NT2/D1 (cell line): ENCODE measurements around the gene PHACTR1.

Experiments
- DNase-seq: peaks from one replicate; pipeline ENCODE4 v3.0.0-alpha.2; 2011; ENCODE audit warnings: low read depth, low spot score
- H3K27me3 ChIP-seq: 2 replicates; pipeline ENCODE4 v1.6.0; 2011; ENCODE audit warnings: mild to moderate bottlenecking; ENCODE audit not compliant: insufficient read length, insufficient read depth
- H3K36me3 ChIP-seq: 2 replicates; pipeline ENCODE4 v1.6.1; 2011; ENCODE audit warnings: mild to moderate bottlenecking, low read length, mixed read lengths; ENCODE audit not compliant: insufficient read depth, insufficient read length
- H3K4me1 ChIP-seq: 2 replicates; pipeline ENCODE4 v1.5.1; 2011; ENCODE audit not compliant: insufficient read depth, insufficient read length
- H3K4me3 ChIP-seq: 2 replicates; pipeline ENCODE4 v1.5.1; 2011; ENCODE audit warnings: low read depth; ENCODE audit not compliant: insufficient read length
- H3K9ac ChIP-seq: 2 replicates; pipeline ENCODE4 v1.6.0; 2011; ENCODE audit warnings: low read depth; ENCODE audit not compliant: insufficient read length
- H3K9me3 ChIP-seq: 2 replicates; pipeline ENCODE4 v1.5.1; 2011; ENCODE audit warnings: mild to moderate bottlenecking, low read length; ENCODE audit not compliant: insufficient read depth
- SUZ12 ChIP-seq: IDR thresholded peaks from 2 replicates; pipeline ENCODE4 v1.6.1; 2011; ENCODE audit not compliant: insufficient read length, insufficient read depth; ENCODE audit errors: extremely low read depth
- YY1 ChIP-seq: IDR thresholded peaks from 2 replicates; pipeline ENCODE4 v1.6.1; 2011; ENCODE audit not compliant: insufficient read length, insufficient read depth
- ZNF274 ChIP-seq: IDR thresholded peaks from 2 replicates; pipeline ENCODE4 v1.6.1; 2011; ENCODE audit warnings: mild to moderate bottlenecking, low read depth, low read length

PHACTR1 gene

DNA sequence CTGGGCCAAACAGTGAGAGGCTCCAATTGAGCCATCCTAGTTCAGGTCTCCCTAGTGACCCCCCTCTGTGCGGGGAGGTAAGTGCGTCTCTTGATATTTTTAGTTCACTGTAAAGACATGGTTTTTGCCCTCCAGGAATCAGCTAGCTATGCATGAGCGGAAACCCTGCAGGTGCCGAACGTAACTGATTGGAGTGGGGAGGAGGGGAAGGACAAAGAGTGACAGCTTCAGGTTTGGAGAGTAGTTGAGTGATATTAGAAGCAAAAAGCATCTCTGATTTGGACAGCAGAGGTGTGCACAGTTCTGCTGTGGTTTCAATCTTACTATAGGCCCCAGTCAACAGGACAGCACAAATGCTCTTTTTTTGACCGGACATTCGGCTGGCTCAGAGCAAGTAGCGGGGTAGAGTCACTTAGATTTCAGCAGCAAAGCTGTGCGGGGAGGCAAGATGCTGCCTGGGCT, 580.0 kb downstream of the PHACTR1 start:
- DNase-seq = no peak
- peaks cover 3% of the 10 kb centered on the region for H3K4me1 ChIP-seq
- no peak overlapping the region for H3K9ac ChIP-seq
- TF ChIP-seq ZNF274 (no peak), YY1 (no peak)
- no peaks in the 10 kb centered on the region for H3K27me3 ChIP-seq
- no peaks in the 10 kb centered on the region for H3K9me3 ChIP-seq
- H3K4me3 ChIP-seq = no peak overlapping the region
- H3K36me3 ChIP-seq = peaks cover 64% of the 10 kb centered on the region

DNA sequence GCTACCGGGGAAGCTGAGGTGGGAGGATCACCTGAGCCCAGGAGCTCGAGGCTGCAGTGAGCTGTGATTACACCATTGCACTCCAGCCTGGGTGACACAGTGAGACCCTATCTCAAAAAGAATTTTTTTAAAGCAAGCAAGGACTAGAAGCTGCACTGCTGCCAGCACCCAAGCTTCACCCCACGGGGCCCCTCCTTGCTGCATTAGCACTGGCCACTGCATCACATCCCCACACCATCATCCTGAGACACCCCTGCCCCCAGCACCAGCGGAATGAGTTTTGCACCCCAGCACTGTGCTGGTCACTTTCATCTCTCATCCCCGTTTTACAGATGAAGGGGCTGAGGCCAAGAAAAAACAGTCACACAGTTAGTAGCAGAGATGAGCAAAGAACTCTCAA, 580.8 kb downstream of the PHACTR1 start:
- Histone ChIP-seq H3K9me3 (no peaks in the 10 kb centered on the region), H3K36me3 (peaks cover 68% of the 10 kb centered on the region), H3K27me3 (no peaks in the 10 kb centered on the region), H3K4me1 (peaks cover 3% of the 10 kb centered on the region), H3K9ac (no peak overlapping the region), H3K4me3 (no peak overlapping the region)
- no peak for DNase-seq
- no peak for TF ChIP-seq SUZ12
- TF ChIP-seq YY1 = no peak
- no peak for TF ChIP-seq ZNF274

DNA sequence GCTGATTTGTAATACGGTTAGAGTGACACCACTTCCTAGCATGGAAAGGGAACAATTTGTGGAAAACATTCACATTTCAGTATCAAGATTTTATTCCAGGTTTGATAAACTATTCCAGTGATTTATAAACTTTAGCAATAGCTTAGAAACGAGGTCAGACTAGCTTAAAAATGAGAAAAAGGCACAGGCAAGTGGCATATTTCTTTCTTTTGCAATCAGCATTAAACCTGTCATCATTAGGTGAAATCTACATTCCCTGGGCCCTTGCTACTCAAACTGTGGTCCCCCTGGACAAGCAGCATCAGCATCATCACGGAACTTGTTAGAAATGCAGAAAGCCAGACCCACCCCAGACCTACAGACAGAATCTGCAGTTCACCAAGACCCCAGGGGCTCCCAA, 581.9 kb downstream of the PHACTR1 start:
- Histone ChIP-seq H3K9me3 (no peaks in the 10 kb centered on the region), H3K9ac (no peak overlapping the region), H3K36me3 (peaks cover 71% of the 10 kb centered on the region), H3K4me3 (no peak overlapping the region), H3K27me3 (no peaks in the 10 kb centered on the region), H3K4me1 (peaks cover 3% of the 10 kb centered on the region)
- TF ChIP-seq ZNF274 (no peak), SUZ12 (no peak), YY1 (no peak)
- DNase-seq = no peak

DNA sequence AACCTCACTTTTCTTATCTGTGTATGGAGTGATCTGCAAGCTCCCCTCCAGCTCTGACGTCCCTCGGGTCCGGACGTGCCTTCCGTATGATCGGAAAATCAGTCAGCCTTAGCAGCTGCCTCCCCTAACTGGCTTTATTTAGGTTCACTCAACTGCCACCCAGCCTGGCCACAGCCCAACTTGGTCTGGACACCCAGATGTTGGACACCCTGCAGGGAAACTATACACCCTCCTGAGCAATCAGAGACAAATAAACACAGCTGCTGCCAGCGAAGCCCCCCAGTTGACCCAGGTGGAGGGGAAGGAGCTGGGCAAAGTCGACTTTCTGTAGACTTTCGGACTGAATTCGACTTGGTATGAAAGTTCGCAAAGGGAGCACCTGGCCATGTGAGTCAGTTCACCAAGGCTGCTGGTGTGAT, 582.8 kb downstream of the PHACTR1 start:
- TF ChIP-seq ZNF274 = no peak
- TF ChIP-seq SUZ12 = no peak
- no peak for TF ChIP-seq YY1
- H3K27me3 ChIP-seq = no peaks in the 10 kb centered on the region
- H3K36me3 ChIP-seq = peaks cover 71% of the 10 kb centered on the region
- no peak overlapping the region for H3K9ac ChIP-seq
- H3K4me3 ChIP-seq = no peak overlapping the region
- H3K4me1 ChIP-seq = peaks cover 3% of the 10 kb centered on the region
- DNase-seq = no peak
- H3K9me3 ChIP-seq = no peaks in the 10 kb centered on the region

- H3K9ac ChIP-seq = no peak overlapping the region
- H3K4me1 ChIP-seq = peaks cover 3% of the 10 kb centered on the region
- peaks cover 71% of the 10 kb centered on the region for H3K36me3 ChIP-seq
- no peak overlapping the region for H3K4me3 ChIP-seq
- H3K27me3 ChIP-seq = no peaks in the 10 kb centered on the region
- no peak for DNase-seq
- H3K9me3 ChIP-seq = no peaks in the 10 kb centered on the region
- TF ChIP-seq SUZ12 = no peak
- TF ChIP-seq ZNF274 = no peak
- TF ChIP-seq YY1 = no peak
Measured at GRCh38 chr6:13299918-13300317, 583.4 kb downstream of the PHACTR1 start.

GRCh38 chr6:13300643-13301590, 584.4 kb downstream of the PHACTR1 start:
- H3K4me1 ChIP-seq = peaks cover 3% of the 10 kb centered on the region
- H3K9ac ChIP-seq = no peak overlapping the region
- no peak overlapping the region for H3K4me3 ChIP-seq
- no peak for TF ChIP-seq ZNF274
- TF ChIP-seq SUZ12 = no peak
- no peak for TF ChIP-seq YY1
- H3K27me3 ChIP-seq = no peaks in the 10 kb centered on the region
- DNase-seq = no peak
- no peaks in the 10 kb centered on the region for H3K9me3 ChIP-seq
- peaks cover 70% of the 10 kb centered on the region for H3K36me3 ChIP-seq

GRCh38 chr6:13302291-13302690, 585.7 kb downstream of the PHACTR1 start:
- Histone ChIP-seq H3K36me3 (peaks cover 78% of the 10 kb centered on the region), H3K4me3 (no peak overlapping the region), H3K9me3 (no peaks in the 10 kb centered on the region), H3K9ac (no peak overlapping the region), H3K4me1 (no peaks in the 10 kb centered on the region), H3K27me3 (no peaks in the 10 kb centered on the region)
- TF ChIP-seq ZNF274 = no peak
- TF ChIP-seq YY1 = no peak
- no peak for TF ChIP-seq SUZ12
- no peak for DNase-seq
